ENCODE data around the gene SPOCD1.

The SPOCD1 gene

GRCh38 chr1:31807273-31808048 lies 8.4 kb downstream of the SPOCD1 start:
- DNase-seq (ENCODE audit: low read depth, low spot score), result no peak
- no peak for TF ChIP-seq CTCF (IDR thresholded peaks at IDR 0.05; ENCODE audit: insufficient read depth, low read length, missing control alignments)
- ChIA-PET POLR2A (no interaction called here), CTCF (interaction anchor here (1.4 kb wide), 2 partner anchors 9 to 157 kb away, joined by 5 to 8 read pairs; partner anchors contain the start of gene SPOCD1)
- H3K4me3 ChIP-seq (ENCODE audit: low read depth, low read length), result no peak overlapping the region

- no peak overlapping the region for H3K4me3 ChIP-seq (ENCODE audit: low read depth, low read length)
- ChIA-PET POLR2A (interaction anchor here (0.6 kb wide), 1 partner anchor 76 kb away, joined by 3 read pairs; no protein-coding TSS in a partner anchor), CTCF (interaction anchor here (1.0 to 1.1 kb wide), 4 partner anchors 10 to 166 kb away, joined by 3 to 6 read pairs (median 4); partner anchors contain the start of gene SPOCD1)
- no peak for DNase-seq (ENCODE audit: low read depth, low spot score)
- TF ChIP-seq CTCF (IDR thresholded peaks at IDR 0.05; ENCODE audit: insufficient read depth, low read length, missing control alignments), result no peak
These were observed 10.5 kb downstream of the SPOCD1 start for GRCh38 chr1:31805318-31805717.

DNA sequence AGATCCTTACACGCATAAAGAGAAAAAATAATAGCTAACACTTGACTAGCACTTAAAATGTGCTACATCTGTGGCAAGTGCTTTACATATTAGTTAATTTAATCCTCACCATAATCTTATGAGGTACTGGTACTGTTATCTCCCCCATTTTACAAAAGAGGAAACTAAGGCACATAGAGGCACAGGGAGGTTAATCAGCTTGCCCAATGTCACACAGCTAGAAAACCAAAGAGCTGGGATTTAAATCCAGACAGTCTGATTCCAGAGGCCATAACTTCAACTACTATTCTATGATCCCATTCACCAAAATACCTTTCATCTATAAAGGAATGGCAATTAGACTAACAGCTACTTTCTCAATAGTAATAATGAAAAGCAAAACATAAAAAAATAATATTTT lies 11.7 kb downstream of the SPOCD1 start:
- no peak overlapping the region for H3K4me3 ChIP-seq (ENCODE audit: low read depth, low read length)
- POLR2A ChIA-PET, result no interaction called here
- no peak for DNase-seq (ENCODE audit: low read depth, low spot score)
- no peak for TF ChIP-seq CTCF (IDR thresholded peaks at IDR 0.05; ENCODE audit: insufficient read depth, low read length, missing control alignments)
- CTCF ChIA-PET, result interaction anchor here (0.7 to 6.4 kb wide), 4 partner anchors 13 to 160 kb away, joined by 3 to 47 read pairs (median 4); partner anchors contain the start of gene SPOCD1

DNA sequence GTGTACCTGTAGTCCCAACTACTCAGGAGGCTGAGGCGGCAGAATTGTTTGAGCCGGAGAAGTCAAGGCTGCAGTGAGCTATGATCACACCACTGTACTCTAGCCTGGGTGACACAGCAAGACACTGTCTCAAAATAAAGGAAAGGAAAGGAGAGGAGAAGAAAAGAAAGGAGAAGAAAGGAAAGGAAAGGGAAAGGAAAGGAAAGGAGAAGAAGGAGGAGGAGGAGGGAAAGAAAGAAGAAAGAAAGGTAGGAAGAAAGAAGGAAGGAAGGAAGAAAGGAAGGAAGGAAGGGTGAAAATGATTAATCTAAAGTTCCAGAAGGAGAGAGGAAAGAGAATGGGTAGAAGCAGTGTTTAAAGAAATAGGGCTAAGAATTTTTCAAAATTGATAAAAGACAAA lies 12.2 kb downstream of the SPOCD1 start:
- ChIA-PET POLR2A (no interaction called here), CTCF (interaction anchor here (0.7 to 6.4 kb wide), 4 partner anchors 12 to 160 kb away, joined by 3 to 47 read pairs (median 4); partner anchors contain the start of gene SPOCD1)
- TF ChIP-seq CTCF (IDR thresholded peaks at IDR 0.05; ENCODE audit: insufficient read depth, low read length, missing control alignments), result no peak
- DNase-seq (ENCODE audit: low read depth, low spot score), result no peak
- no peak overlapping the region for H3K4me3 ChIP-seq (ENCODE audit: low read depth, low read length)

GRCh38 chr1:31802190-31803150 lies 13.4 kb downstream of the SPOCD1 start:
- H3K4me3 ChIP-seq (ENCODE audit: low read depth, low read length), result no peak overlapping the region
- no peak for DNase-seq (ENCODE audit: low read depth, low spot score)
- POLR2A ChIA-PET, result interaction anchor here (0.8 kb wide), 1 partner anchor 136 kb away, joined by 3 read pairs; the partner anchor contains the start of gene PTP4A2
- CTCF ChIA-PET, result interaction anchor here (6.1 to 6.4 kb wide), 2 partner anchors 14 to 161 kb away, joined by 47 to 63 read pairs; partner anchors contain the start of gene SPOCD1
- no peak for TF ChIP-seq CTCF (IDR thresholded peaks at IDR 0.05; ENCODE audit: insufficient read depth, low read length, missing control alignments)
